Colon (tissue), 2 donors: ENCODE measurements around the gene GDPD4.
"Not testable (repeated sequence)": the region's sequence is repeated elsewhere in the genome, so short reads cannot be mapped to it uniquely, and the experiment has no call there.

Experiments
- FAIRE-seq: peaks from 2 replicates; lab custom pipeline; 2012; peaks lifted over from hg19 to GRCh38; lab: Jason Lieb, UNC
- donor health status: control.
- donor health status: control.

GDPD4 gene, protein sequence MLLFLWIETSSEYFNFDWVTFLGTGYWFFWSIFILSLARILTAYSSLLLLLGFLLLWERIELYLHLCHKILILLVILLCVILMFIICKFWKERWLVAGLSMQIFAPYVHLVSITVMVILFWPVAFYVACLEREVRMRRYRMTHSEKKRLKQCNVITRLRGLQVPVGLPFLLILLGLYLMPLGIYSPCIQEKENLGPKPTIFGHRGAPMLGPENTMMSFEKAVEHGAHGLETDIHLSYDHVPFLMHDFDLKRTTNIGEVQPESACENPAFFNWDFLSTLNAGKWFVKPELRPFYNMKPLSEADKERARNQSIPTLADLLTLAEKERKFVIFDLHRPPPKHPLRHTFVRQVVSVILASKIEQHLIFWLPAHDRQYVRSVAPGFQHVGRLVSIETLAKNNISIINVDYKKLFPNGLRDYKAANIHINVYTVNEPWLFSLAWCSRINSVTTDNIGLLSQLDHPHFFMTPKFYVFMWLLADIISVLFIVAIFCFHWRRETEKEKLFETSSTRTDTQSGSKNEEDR

DNA sequence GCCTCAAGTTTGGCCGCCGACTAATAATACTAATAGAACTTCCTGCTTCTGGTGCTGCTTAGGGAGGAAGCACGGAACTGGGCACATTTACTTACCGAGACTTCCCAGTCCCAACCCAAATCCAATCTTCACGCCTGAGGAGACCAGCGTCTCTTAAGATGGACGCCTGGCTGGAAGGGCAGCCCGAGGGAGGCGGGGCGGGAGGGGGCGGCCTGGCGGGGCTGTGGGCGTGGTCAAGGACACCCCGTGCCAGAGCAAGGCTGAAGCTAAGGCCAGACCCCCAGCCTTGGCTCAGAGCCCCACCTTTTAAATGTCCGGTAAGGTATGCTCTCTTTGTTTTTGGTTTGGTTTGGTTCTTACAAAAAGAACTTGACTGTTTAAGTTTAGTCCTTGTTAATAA lies at the start of gene GDPD4:
Gene GDPD4 (minus strand): TSS at position 177 of the 400 bp plus-strand sequence. CDS start 16,549 bp downstream, outside the sequence.
- no peak for FAIRE-seq

- no peak for FAIRE-seq
These were observed 46.5 kb upstream of the GDPD4 start for GRCh38 chr11:77347948-77348347.

DNA sequence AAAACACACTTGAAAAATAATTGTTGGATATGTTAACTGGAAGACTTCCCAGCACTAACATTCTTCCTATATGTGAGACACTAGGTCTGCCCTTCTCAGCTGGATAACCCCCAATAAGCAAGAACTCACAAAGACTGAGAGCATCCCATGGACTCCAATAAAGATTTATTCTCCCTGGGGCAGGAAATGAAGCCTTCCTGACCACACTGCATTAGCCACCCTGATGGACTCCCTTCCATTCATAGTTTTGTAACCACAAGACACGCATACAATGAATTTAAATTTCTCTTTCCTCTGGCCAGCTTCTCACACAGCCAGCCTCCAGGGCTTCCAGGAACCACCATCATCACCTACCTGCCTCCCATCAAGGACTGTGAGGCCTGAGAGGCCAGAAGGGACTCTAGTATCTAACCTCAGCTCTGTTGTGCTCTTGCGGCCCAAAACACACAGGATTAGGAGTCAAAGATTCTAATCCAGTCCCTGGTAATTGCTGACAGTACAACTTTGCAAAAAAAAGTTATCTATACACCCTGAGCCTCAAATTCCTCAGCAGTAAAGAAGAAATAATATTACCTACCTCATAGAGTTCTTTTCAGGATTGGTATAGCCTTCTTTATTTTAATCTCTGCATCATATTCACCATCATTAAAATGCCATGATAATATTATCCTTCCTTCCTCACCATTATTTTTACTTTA lies 45.6 kb upstream of the GDPD4 start:
- FAIRE-seq = no peak

DNA sequence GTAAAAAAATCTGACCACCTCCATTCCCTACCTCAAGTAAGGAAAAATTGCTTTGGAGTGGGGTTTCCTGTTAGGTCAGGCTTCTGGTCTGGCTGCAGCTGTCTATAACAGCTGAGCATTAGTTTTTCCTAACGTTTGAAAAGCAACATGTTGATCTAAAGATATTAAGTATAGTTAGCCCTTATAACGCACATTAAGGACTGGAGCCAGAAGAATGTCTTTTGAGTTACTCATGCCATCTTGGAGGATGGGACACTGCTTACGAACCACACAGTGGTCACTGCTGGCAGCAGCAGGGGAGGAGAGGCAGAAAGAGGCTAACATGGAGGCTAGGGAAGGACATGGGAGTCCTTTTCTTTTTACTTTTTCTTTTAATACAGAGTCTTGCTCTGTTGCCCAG lies 44.1 kb upstream of the GDPD4 start:
- no peak for FAIRE-seq

DNA sequence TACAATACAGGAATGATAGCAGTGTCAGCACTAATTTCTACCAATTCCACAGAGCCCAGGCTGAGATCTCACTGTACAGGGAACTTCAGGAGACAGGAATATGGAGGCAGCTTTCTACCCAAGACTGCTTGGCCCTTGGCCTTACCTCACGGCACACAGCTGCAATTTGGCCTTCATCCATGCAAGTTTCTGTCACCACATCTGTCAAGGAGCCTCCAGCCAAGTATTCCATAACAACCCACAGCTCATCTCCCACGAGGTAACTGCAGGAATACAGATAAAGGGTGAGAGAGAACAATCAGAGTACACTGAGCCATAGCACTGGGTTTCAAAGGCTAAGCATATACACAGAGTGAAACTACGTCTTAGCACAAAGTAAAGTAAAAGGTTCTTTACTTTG lies 39.0 kb upstream of the GDPD4 start:
- no peak for FAIRE-seq

- FAIRE-seq = no peak
These were observed 30.8 kb upstream of the GDPD4 start for GRCh38 chr11:77332259-77332658.

GRCh38 chr11:77325159-77325558 lies 23.7 kb upstream of the GDPD4 start:
- no peak for FAIRE-seq

- FAIRE-seq = no peak
These were observed 23.0 kb upstream of the GDPD4 start for GRCh38 chr11:77324508-77324907.

- no peak for FAIRE-seq
These were observed 21.6 kb upstream of the GDPD4 start for GRCh38 chr11:77322926-77323590.

GRCh38 chr11:77322506-77322905 lies 21.0 kb upstream of the GDPD4 start:
- FAIRE-seq = no peak

DNA sequence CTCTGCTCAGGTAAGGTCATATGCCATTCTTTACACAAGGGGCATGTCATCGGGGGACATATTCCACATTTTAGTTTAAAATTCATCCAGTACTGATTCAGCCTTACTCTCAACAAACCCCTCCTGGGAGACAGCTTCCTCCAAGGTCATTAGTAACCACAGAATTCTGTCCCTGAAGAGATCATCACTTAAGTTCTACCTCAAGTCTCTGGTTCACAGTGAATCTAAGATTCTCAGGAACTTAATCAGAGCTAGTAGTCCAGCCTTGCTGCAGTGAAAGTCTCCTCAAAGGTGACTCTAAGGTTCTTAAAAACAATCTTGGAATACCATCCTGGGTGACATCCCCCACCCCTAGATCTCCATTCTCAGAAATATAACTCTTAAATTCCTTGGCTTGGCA lies 18.9 kb upstream of the GDPD4 start:
- no peak for FAIRE-seq

- FAIRE-seq = no peak
These were observed 17.1 kb upstream of the GDPD4 start for GRCh38 chr11:77318600-77318999.

GRCh38 chr11:77316733-77317342 lies 15.4 kb upstream of the GDPD4 start:
- no peak for FAIRE-seq

DNA sequence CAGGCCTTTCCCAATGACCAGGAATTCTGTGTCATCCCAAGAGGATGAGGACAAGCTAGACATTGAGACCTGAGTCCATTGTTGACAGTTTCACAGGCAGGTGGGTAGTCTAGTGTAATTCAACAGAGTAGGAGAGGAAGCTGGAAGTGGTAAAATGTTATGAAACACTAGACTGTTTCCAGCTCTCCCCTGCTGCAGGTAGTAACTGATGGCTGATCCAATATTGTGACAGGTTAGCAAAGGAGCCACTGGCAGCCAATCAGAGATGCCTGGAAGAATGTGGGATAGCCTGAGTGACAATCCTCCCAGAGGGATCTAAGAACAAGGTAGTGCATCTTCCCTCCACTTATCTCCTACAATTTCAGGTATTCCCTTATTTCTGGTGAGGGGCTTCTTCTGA lies 10.6 kb upstream of the GDPD4 start:
- FAIRE-seq = no peak

DNA sequence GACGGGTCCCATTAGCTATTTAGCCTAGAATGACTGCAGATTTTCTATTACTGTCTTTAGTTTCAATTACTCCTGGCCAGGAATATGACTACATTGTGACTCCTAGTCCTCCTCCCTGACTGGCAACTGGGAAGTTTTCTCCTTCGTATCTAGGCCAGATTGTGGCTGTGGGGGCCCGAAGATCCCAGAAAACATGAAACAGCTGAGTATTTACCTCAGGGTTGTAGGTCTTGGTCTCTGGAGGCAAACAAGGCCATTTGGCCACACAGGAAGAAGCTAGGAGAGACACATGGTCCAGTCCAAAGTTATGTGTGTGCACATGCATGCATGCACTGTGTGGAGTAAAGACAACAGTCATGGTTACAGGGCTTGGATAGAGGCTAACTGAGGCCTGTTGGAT lies 10.2 kb upstream of the GDPD4 start:
- no peak for FAIRE-seq

GRCh38 chr11:77310721-77311120 lies 9.2 kb upstream of the GDPD4 start:
- no peak for FAIRE-seq

- no peak for FAIRE-seq
These were observed 8.1 kb upstream of the GDPD4 start for GRCh38 chr11:77309401-77310085.

- FAIRE-seq = no peak
These were observed 7.4 kb upstream of the GDPD4 start for GRCh38 chr11:77308838-77309237.

GRCh38 chr11:77303328-77303727 lies 1.8 kb upstream of the GDPD4 start:
- no peak for FAIRE-seq

- FAIRE-seq = no peak
These were observed 1.3 kb upstream of the GDPD4 start for GRCh38 chr11:77302752-77303151.

DNA sequence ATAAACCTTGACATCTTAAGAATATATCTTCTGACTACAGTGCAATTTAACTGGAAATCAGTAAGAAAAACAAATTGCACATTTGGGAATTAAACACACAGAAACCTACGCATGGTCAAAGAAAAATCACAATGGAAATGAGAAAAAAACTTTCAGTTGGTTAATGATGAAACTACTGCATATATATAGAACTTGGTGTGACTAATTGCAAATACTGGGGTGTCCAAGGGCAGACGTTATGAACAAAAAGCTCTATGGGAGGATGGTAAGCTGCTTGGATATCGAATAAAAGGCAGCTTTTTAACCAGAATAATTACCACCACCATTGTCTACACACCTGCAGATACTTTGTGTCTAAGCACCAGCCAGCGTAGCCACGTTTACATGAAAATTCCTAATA lies 791 bp downstream of the GDPD4 start:
- FAIRE-seq = no peak

DNA sequence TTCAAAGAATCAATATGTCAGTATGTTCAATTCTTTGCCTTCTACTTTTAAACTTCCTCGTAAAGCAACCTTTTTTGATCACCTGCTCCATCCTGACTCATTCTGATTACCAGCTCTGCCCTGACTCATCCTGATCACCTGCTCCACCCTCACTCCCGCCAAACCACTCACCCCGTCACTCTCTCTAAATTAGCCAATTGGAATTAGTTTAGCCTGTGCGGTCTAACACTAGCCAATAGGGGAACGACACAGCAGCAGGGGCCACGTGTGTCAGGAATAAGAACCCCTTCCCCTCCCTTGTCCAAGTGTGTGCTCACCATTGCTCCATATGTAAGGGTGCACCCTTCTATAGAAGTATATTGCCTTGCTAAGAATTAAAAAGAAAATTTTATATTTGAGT lies 1.5 kb downstream of the GDPD4 start:
- FAIRE-seq = not testable (repeated sequence)
